ENCODE measurements around the gene OR2C3.

- no peak for TF ChIP-seq NRF1 (IDR thresholded peaks at IDR 0.05; ENCODE audit: low read depth, low read length)
- TF ChIP-seq CTCF (IDR thresholded peaks at IDR 0.05): no peak
- TF ChIP-seq SIN3A (IDR thresholded peaks at IDR 0.05; ENCODE audit: borderline replicate concordance, low read depth, low read length): no peak
- TF ChIP-seq SMC3 (IDR thresholded peaks at IDR 0.05; ENCODE audit: low read depth, low read length): no peak
- no peak for TF ChIP-seq RCOR1 (IDR thresholded peaks at IDR 0.05; ENCODE audit: low read length)
- no peak for TF ChIP-seq ZBTB33 (IDR thresholded peaks at IDR 0.05; ENCODE audit: borderline replicate concordance, low read depth)
- no peak for TF ChIP-seq YY1 (IDR thresholded peaks at IDR 0.05; ENCODE audit: low read depth)
- no peak for TF ChIP-seq POLR2AphosphoS5 (IDR thresholded peaks at IDR 0.05; ENCODE audit: low read depth, low read length)
- TF ChIP-seq MAX (IDR thresholded peaks at IDR 0.05; ENCODE audit: low read depth): no peak
- TF ChIP-seq CHD2 (IDR thresholded peaks at IDR 0.05; ENCODE audit: low read length, partially characterized antibody): no peak
- TF ChIP-seq USF1 (IDR thresholded peaks at IDR 0.05; ENCODE audit: borderline replicate concordance, low read depth): no peak
- TF ChIP-seq REST (IDR thresholded peaks at IDR 0.05; ENCODE audit: low read depth, low read length): no peak
- TF ChIP-seq FOXJ3 (CRISPR knock-in tag; IDR thresholded peaks at IDR 0.05): no peak
- no peak for TF ChIP-seq TEAD4 (IDR thresholded peaks at IDR 0.05; ENCODE audit: borderline replicate concordance, insufficient read depth)
Measured at GRCh38 chr1:247551721-247552120, 15.5 kb upstream of the OR2C3 start.

All from SK-N-SH (cell line).